Measurements from ENCODE around the gene MSH6.

Gene MSH6

DNA sequence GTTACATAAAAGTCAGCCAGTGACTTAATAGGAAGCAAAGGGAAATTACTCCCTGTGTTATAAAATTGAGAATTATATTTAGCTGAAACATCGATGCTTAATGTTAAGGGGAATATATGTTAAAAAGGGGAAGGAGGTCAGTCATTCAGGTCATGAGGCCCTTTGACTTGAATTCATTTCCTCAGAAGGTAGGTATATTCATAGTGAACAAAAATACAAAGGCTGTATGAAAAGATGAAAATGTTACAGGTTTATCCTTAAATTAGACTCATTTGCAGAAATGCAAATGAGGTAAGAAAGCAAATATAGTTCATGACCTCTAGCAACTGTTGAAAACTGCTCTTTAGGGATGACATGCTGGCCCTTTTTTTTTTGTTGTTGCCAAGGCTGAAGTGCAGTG is 20.8 kb downstream of the MSH6 start:
- no peaks in the 10 kb centered on the region for H3K27me3 ChIP-seq (ENCODE audit: control insufficient read depth in 1 of 2, insufficient read depth in 2 of 2, low read length in 2 of 2)
- no peaks in the 10 kb centered on the region for H3K4me1 ChIP-seq (ENCODE audit: control insufficient read depth in 1 of 2, insufficient read depth in 2 of 2, low read length in 2 of 2)
- H3K4me3 ChIP-seq (ENCODE audit: low read depth in 1 of 2, low read length in 2 of 2) = no peak overlapping the region
- H3K36me3 ChIP-seq (ENCODE audit: control insufficient read depth in 1 of 2, insufficient read depth in 2 of 2, low read length in 2 of 2) = peaks cover 57 to 91% of the 10 kb centered on the region in 2 donors
- H3K9me3 ChIP-seq (ENCODE audit: control insufficient read depth in 1 of 2, low read length in 2 of 2) = peaks cover 3 to 6% of the 10 kb centered on the region in 2 donors
- H3K27ac ChIP-seq (ENCODE audit: low read depth, low read length) = no peak overlapping the region
- no peak overlapping the region for H3K9ac ChIP-seq (ENCODE audit: low read depth in 1 of 2, low read length in 2 of 2)

DNA sequence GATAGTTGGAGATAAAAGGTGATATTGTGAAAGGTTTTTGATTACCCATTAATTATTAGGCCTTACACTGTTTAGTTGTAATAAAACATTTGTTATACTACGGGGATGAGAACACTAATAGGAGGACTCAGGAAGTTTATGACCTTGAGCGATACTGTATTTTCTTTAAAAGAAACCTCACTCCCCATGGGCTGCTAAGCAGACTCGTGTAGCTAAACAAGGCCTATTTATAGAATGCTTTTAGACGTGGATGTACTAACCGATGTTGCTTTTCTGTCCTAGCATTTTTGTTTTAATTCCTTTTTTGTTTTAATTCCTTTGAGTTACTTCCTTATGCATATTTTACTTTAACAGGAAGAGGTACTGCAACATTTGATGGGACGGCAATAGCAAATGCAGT is 22.9 kb downstream of the MSH6 start:
- H3K9me3 ChIP-seq (ENCODE audit: control insufficient read depth in 1 of 2, low read length in 2 of 2) = peaks cover 3 to 6% of the 10 kb centered on the region in 2 donors
- H3K36me3 ChIP-seq (ENCODE audit: control insufficient read depth in 1 of 2, insufficient read depth in 2 of 2, low read length in 2 of 2) = peaks cover 52 to 83% of the 10 kb centered on the region in 2 donors
- no peaks in the 10 kb centered on the region for H3K27me3 ChIP-seq (ENCODE audit: control insufficient read depth in 1 of 2, insufficient read depth in 2 of 2, low read length in 2 of 2)
- H3K4me3 ChIP-seq (ENCODE audit: low read depth in 1 of 2, low read length in 2 of 2) = no peak overlapping the region
- no peak overlapping the region for H3K27ac ChIP-seq (ENCODE audit: low read depth, low read length)
- no peak overlapping the region for H3K9ac ChIP-seq (ENCODE audit: low read depth in 1 of 2, low read length in 2 of 2)
- H3K4me1 ChIP-seq (ENCODE audit: control insufficient read depth in 1 of 2, insufficient read depth in 2 of 2, low read length in 2 of 2) = no peaks in the 10 kb centered on the region

DNA sequence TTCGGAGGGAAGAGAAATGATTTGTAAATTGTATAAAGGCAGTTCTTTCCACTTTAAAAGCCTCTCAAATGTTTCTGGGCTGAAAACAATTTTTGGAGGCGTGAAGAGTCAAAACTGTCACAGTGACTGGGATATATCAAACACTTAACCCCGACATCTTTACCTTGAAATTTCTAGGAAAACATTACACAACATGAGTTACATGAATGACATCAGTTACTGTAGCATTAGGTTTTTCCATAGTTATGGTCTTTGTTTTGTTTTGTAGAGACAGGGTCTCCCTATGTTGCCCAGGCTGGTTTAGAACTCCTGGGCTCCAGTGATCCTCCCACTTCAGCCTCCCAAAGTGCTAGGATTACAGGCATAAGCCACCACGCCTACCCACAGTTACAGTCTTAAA is 25.7 kb downstream of the MSH6 start:
- no peak overlapping the region for H3K4me3 ChIP-seq (ENCODE audit: low read depth in 1 of 2, low read length in 2 of 2)
- H3K9ac ChIP-seq (ENCODE audit: low read depth in 1 of 2, low read length in 2 of 2) = no peak overlapping the region
- peaks cover 43 to 71% of the 10 kb centered on the region in 2 donors for H3K36me3 ChIP-seq (ENCODE audit: control insufficient read depth in 1 of 2, insufficient read depth in 2 of 2, low read length in 2 of 2)

DNA sequence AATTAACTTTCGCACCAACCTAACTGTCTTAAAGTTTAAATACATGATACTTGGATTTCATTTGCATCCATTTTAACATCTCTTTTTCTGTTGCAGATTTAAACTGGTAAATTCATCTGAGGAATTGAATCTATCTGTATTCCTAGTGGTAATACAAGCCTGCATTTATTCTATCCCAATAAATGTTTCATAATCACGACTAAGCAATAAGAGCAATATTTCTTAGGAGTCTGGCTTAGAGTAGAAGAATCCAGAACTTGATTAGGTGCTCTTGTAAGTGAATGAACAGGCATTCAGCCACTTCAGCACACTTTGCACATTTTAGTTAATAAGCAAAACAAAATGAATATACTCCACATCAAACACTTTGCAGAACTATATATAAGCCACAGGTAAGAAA is 27.0 kb downstream of the MSH6 start:
- no peaks in the 10 kb centered on the region for H3K4me1 ChIP-seq (ENCODE audit: control insufficient read depth in 1 of 2, insufficient read depth in 2 of 2, low read length in 2 of 2)
- no peaks in the 10 kb centered on the region for H3K27me3 ChIP-seq (ENCODE audit: control insufficient read depth in 1 of 2, insufficient read depth in 2 of 2, low read length in 2 of 2)
- H3K9me3 ChIP-seq (ENCODE audit: control insufficient read depth in 1 of 2, low read length in 2 of 2) = no peaks in the 10 kb centered on the region
- peaks cover 32 to 67% of the 10 kb centered on the region in 2 donors for H3K36me3 ChIP-seq (ENCODE audit: control insufficient read depth in 1 of 2, insufficient read depth in 2 of 2, low read length in 2 of 2)
- H3K27ac ChIP-seq (ENCODE audit: low read depth, low read length) = no peak overlapping the region
- no peak overlapping the region for H3K9ac ChIP-seq (ENCODE audit: low read depth in 1 of 2, low read length in 2 of 2)
- no peak overlapping the region for H3K4me3 ChIP-seq (ENCODE audit: low read depth in 1 of 2, low read length in 2 of 2)

More for the DNA sequence above, 25.7 kb downstream of the MSH6 start:
- no peaks in the 10 kb centered on the region for H3K4me1 ChIP-seq (ENCODE audit: control insufficient read depth in 1 of 2, insufficient read depth in 2 of 2, low read length in 2 of 2)
- H3K27ac ChIP-seq (ENCODE audit: low read depth, low read length) = no peak overlapping the region
- H3K27me3 ChIP-seq (ENCODE audit: control insufficient read depth in 1 of 2, insufficient read depth in 2 of 2, low read length in 2 of 2) = no peaks in the 10 kb centered on the region
- H3K9me3 ChIP-seq (ENCODE audit: control insufficient read depth in 1 of 2, low read length in 2 of 2) = peaks cover 0 to 2% of the 10 kb centered on the region in 2 donors

DNA sequence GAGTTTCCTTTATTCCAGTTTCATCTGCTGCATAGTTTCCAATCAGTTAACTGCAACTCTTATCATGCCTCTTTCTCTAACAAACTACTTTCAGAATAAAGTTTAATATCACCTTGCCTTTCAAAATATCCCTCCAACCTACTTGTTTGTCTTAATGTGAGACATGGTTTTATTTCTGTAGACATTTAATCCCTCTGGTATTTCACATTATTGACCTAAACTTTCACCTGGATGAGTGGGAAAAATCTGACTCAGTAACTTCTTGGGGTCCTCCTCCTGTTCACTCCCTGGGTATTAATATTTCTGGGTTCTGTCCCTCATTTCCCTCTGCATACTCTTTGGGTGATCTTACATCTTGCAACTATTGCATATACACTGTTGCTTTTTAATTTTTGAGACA is 27.9 kb downstream of the MSH6 start:
- Histone ChIP-seq H3K9me3 (ENCODE audit: control insufficient read depth in 1 of 2, low read length in 2 of 2) (no peaks in the 10 kb centered on the region), H3K27ac (ENCODE audit: low read depth, low read length) (no peak overlapping the region), H3K4me1 (ENCODE audit: control insufficient read depth in 1 of 2, insufficient read depth in 2 of 2, low read length in 2 of 2) (no peaks in the 10 kb centered on the region), H3K4me3 (ENCODE audit: low read depth in 1 of 2, low read length in 2 of 2) (no peak overlapping the region), H3K27me3 (ENCODE audit: control insufficient read depth in 1 of 2, insufficient read depth in 2 of 2, low read length in 2 of 2) (no peaks in the 10 kb centered on the region), H3K36me3 (ENCODE audit: control insufficient read depth in 1 of 2, insufficient read depth in 2 of 2, low read length in 2 of 2) (peaks cover 32 to 70% of the 10 kb centered on the region in 2 donors), H3K9ac (ENCODE audit: low read depth in 1 of 2, low read length in 2 of 2) (no peak overlapping the region)

DNA sequence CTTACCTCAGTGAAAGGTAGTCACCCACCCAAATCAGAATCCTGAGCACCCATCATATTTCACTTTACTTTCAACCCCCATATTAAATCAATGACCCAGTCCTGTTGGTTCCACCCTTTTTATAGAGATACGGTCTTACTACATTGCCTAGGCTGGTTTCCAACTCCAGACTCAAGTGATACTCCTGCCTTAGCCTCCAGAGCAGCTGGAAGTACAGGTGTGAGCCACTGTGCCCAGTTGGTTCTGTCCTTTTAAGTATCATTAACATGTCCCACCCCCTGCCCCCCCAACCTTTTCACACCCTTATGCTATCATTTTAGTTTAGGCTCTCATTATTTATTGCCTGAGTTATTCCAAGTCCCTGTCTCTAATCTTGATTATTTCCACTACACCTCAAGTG is 28.7 kb downstream of the MSH6 start:
- Histone ChIP-seq H3K36me3 (ENCODE audit: control insufficient read depth in 1 of 2, insufficient read depth in 2 of 2, low read length in 2 of 2) (peaks cover 30 to 71% of the 10 kb centered on the region in 2 donors), H3K27me3 (ENCODE audit: control insufficient read depth in 1 of 2, insufficient read depth in 2 of 2, low read length in 2 of 2) (no peaks in the 10 kb centered on the region), H3K4me3 (ENCODE audit: low read depth in 1 of 2, low read length in 2 of 2) (no peak overlapping the region), H3K9me3 (ENCODE audit: control insufficient read depth in 1 of 2, low read length in 2 of 2) (no peaks in the 10 kb centered on the region), H3K4me1 (ENCODE audit: control insufficient read depth in 1 of 2, insufficient read depth in 2 of 2, low read length in 2 of 2) (no peaks in the 10 kb centered on the region), H3K9ac (ENCODE audit: low read depth in 1 of 2, low read length in 2 of 2) (no peak overlapping the region), H3K27ac (ENCODE audit: low read depth, low read length) (no peak overlapping the region)

DNA sequence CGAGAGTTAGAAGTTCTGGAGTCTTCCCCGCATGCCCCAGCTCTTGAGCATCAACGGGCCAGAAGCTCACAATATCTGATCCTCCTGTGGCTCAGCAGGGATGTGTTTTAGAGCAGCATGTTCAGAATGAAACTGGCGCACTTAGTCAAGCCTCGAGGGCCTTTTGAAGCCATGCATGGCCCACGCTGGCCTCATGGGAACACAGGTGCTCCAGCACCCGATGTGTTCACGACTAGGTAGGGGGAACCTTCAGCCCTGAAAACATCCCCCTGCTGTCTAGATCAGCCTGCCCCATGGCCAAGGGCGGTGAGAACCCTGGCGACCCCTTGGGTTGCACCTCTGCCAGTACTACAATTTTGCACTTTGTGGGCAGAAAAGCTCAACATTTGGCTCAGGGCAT is 32.8 kb downstream of the MSH6 start:
- Histone ChIP-seq H3K4me3 (ENCODE audit: low read depth in 1 of 2, low read length in 2 of 2) (no peak overlapping the region), H3K4me1 (ENCODE audit: control insufficient read depth in 1 of 2, insufficient read depth in 2 of 2, low read length in 2 of 2) (no peaks in the 10 kb centered on the region), H3K9ac (ENCODE audit: low read depth in 1 of 2, low read length in 2 of 2) (no peak overlapping the region), H3K27me3 (ENCODE audit: control insufficient read depth in 1 of 2, insufficient read depth in 2 of 2, low read length in 2 of 2) (no peaks in the 10 kb centered on the region), H3K36me3 (ENCODE audit: control insufficient read depth in 1 of 2, insufficient read depth in 2 of 2, low read length in 2 of 2) (peaks cover 31 to 76% of the 10 kb centered on the region in 2 donors), H3K27ac (ENCODE audit: low read depth, low read length) (no peak overlapping the region), H3K9me3 (ENCODE audit: control insufficient read depth in 1 of 2, low read length in 2 of 2) (no peaks in the 10 kb centered on the region)

DNA sequence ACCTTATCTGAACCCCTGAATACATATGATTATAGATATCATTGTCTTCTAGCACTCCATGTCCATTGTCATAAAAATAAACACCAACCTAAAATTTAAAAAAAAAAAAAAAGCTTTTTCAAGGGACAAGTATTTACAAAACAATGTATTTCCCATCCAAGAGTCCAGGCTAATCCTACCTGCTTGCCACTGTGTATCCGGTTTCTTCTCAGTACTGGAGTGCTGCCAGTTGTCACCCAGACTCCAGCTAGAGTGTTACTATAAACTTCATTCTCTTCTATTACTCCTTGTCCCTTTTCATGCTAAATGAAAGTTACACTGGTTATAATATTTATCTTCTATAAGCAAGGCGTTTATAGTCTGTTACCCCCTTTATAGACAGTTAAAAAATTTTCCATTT is 35.8 kb downstream of the MSH6 start:
- H3K27me3 ChIP-seq (ENCODE audit: control insufficient read depth in 1 of 2, insufficient read depth in 2 of 2, low read length in 2 of 2) = no peaks in the 10 kb centered on the region
- no peaks in the 10 kb centered on the region for H3K4me1 ChIP-seq (ENCODE audit: control insufficient read depth in 1 of 2, insufficient read depth in 2 of 2, low read length in 2 of 2)
- H3K4me3 ChIP-seq (ENCODE audit: low read depth in 1 of 2, low read length in 2 of 2) = no peak overlapping the region
- H3K9ac ChIP-seq (ENCODE audit: low read depth in 1 of 2, low read length in 2 of 2) = no peak overlapping the region
- H3K9me3 ChIP-seq (ENCODE audit: control insufficient read depth in 1 of 2, low read length in 2 of 2) = no peaks in the 10 kb centered on the region
- no peak overlapping the region for H3K27ac ChIP-seq (ENCODE audit: low read depth, low read length)
- peaks cover 29 to 72% of the 10 kb centered on the region in 2 donors for H3K36me3 ChIP-seq (ENCODE audit: control insufficient read depth in 1 of 2, insufficient read depth in 2 of 2, low read length in 2 of 2)

DNA sequence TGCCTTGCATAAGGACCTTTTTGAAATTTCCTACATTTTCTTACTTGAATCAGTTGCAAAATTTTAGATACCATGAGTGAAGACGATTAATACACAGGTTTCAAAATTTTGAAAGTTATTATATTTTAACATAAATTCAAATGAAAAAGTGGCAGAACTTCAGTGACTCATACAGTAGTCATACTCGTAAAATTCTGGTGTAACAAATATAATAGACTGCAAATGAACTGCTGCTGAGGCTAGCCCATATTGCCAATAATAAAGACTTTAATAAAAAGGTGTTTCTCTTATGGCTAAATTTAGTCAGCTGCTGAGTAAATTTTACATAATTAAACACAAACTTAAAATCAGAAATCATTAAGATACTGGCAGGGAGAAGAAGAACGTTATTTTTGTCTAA is 36.9 kb downstream of the MSH6 start:
- Histone ChIP-seq H3K36me3 (ENCODE audit: control insufficient read depth in 1 of 2, insufficient read depth in 2 of 2, low read length in 2 of 2) (peaks cover 29 to 71% of the 10 kb centered on the region in 2 donors), H3K27me3 (ENCODE audit: control insufficient read depth in 1 of 2, insufficient read depth in 2 of 2, low read length in 2 of 2) (no peaks in the 10 kb centered on the region), H3K4me1 (ENCODE audit: control insufficient read depth in 1 of 2, insufficient read depth in 2 of 2, low read length in 2 of 2) (no peaks in the 10 kb centered on the region), H3K9me3 (ENCODE audit: control insufficient read depth in 1 of 2, low read length in 2 of 2) (no peaks in the 10 kb centered on the region), H3K27ac (ENCODE audit: low read depth, low read length) (no peak overlapping the region), H3K9ac (ENCODE audit: low read depth in 1 of 2, low read length in 2 of 2) (no peak overlapping the region), H3K4me3 (ENCODE audit: low read depth in 1 of 2, low read length in 2 of 2) (no peak overlapping the region)

DNA sequence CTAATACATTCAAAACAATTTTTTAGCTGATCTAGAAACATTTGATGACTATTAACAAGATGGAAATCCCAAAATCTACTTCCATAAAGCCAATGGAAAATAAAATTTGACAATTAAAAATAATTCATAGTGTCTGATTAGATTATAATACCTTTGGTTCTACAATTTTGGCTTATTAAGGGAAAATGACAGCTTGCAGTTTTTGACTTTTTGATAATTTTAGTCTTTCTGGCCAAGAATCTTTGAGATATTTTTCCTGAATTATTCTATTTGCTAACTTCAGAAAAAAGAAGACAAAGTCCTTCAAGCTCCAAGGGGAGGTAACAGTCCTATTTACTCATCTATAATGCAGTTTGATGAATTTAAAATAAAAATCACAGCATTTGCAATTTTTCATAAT is 39.6 kb downstream of the MSH6 start:
- Histone ChIP-seq H3K9me3 (ENCODE audit: control insufficient read depth in 1 of 2, low read length in 2 of 2) (no peaks in the 10 kb centered on the region), H3K9ac (ENCODE audit: low read depth in 1 of 2, low read length in 2 of 2) (no peak overlapping the region), H3K27me3 (ENCODE audit: control insufficient read depth in 1 of 2, insufficient read depth in 2 of 2, low read length in 2 of 2) (no peaks in the 10 kb centered on the region), H3K27ac (ENCODE audit: low read depth, low read length) (no peak overlapping the region), H3K36me3 (ENCODE audit: control insufficient read depth in 1 of 2, insufficient read depth in 2 of 2, low read length in 2 of 2) (peaks cover 19 to 56% of the 10 kb centered on the region in 2 donors), H3K4me3 (ENCODE audit: low read depth in 1 of 2, low read length in 2 of 2) (no peak overlapping the region), H3K4me1 (ENCODE audit: control insufficient read depth in 1 of 2, insufficient read depth in 2 of 2, low read length in 2 of 2) (no peaks in the 10 kb centered on the region)

DNA sequence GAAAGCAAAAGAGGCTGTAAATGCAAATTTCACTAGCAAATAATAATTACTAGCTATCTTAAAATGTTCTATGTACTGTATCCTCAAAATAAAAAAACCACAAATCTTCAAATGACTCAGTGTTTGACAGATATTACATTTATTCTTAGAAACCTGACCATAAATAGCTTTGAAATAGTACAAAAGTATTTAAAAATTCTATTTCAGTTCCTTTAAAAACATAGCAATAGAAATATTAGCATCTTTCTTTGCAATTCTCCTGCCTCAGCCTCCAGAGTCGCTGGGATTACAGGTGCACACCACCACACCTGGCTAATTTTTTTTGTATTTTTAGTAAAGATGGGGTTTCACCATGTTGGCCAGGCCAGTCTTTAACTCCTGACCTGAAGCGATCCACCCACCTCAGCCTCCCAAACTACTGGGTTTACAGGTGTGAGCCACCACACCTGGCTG is 50.6 kb downstream of the MSH6 start:
- peaks cover 15 to 74% of the 10 kb centered on the region in 2 donors for H3K36me3 ChIP-seq (ENCODE audit: control insufficient read depth in 1 of 2, insufficient read depth in 2 of 2, low read length in 2 of 2)
- H3K9me3 ChIP-seq (ENCODE audit: control insufficient read depth in 1 of 2, low read length in 2 of 2) = no peaks in the 10 kb centered on the region
- H3K27ac ChIP-seq (ENCODE audit: low read depth, low read length) = no peak overlapping the region
- H3K27me3 ChIP-seq (ENCODE audit: control insufficient read depth in 1 of 2, insufficient read depth in 2 of 2, low read length in 2 of 2) = no peaks in the 10 kb centered on the region
- H3K4me3 ChIP-seq (ENCODE audit: low read depth in 1 of 2, low read length in 2 of 2) = no peak overlapping the region
- H3K9ac ChIP-seq (ENCODE audit: low read depth in 1 of 2, low read length in 2 of 2) = no peak overlapping the region
- no peaks in the 10 kb centered on the region for H3K4me1 ChIP-seq (ENCODE audit: control insufficient read depth in 1 of 2, insufficient read depth in 2 of 2, low read length in 2 of 2)
